HepG2 (cell line): Measurements from ENCODE around the gene DCC.

Experiments
- CCAR2 ChIP-seq: fragments of 200-400 bp; formaldehyde crosslinking; optimal IDR thresholded peaks from 2 replicates; pipeline ENCODE3; 2018; ENCODE audit warnings: low read depth, mild to moderate bottlenecking, low read length, moderate library complexity
- NRL ChIP-seq: sonication (generic); formaldehyde crosslinking; IDR thresholded peaks from 2 replicates; pipeline ENCODE4 v1.5.0; 2020; ENCODE audit warnings: missing genetic modification reagents, mild to moderate bottlenecking, moderate library complexity, borderline replicate concordance
- SATB2 ChIP-seq: sonication (generic); formaldehyde crosslinking; IDR thresholded peaks from 2 replicates; pipeline ENCODE4 v1.5.0; 2020; ENCODE audit warnings: missing genetic modification reagents
- ZNF318 ChIP-seq: sonication (generic); formaldehyde crosslinking; IDR thresholded peaks from 2 replicates; pipeline ENCODE4 v1.4.0; 2020; ENCODE audit warnings: mild to moderate bottlenecking, missing genetic modification reagents
- ZNF777 ChIP-seq: sonication (generic); formaldehyde crosslinking; IDR thresholded peaks from 2 replicates; pipeline ENCODE4 v1.4.0; 2020; ENCODE audit warnings: missing genetic modification reagents

- TF ChIP-seq CCAR2 (no peak), ZNF777 (CRISPR knock-in tag) (no peak), NRL (no peak), SATB2 (no peak), ZNF318 (CRISPR knock-in tag) (no peak)
These were observed 597.8 kb downstream of the DCC start for GRCh38 chr18:52937840-52938239.
